ENCODE measurements around the gene C6orf136. TPM values are rescaled to one million over a fixed set of nuclear protein-coding genes. Genes with fewer than 3 reads are reported as not detected.

C6orf136 gene
- total and polyA plus RNA-seq, 8 donors: 7.3 to 126 (median 23.4) TPM

DNA sequence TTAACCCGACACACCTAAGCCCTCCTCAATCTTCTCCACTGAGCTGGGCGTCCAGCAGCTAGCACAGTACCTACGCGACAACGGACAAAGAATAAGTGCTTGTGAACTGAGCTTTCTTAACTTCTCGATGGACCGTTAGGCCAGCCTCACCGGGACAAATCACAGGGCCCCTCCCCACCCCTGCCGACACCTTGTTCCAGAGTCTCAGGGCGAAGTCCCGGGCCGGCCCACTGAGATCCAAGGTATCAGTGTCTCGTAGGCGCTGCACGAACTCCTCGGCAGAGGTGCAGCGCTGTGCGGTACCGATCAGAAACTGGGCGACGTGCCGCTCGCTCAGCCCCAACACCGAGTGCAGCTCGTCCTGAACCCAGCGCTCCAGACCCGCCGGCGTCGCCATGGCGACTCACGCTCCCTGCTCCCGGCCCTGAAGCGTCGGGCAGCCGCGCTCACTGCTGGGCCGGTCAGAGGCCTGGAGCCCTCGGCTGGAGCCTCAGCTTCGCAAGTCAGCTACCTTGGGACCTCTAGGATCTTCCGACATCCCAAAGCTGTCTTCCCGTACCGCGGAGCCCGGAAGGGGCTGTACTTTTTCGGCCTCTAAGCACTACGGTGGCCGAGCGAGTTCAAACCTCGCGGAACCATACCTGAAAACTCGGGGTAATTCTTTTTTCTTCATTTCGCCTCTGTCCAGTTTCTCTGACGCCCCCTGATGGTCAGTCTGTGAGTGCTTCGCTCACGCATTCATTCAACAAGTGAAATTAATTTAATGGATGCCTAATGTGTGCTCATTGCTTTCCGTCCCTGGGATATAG, 25.7 kb downstream of the C6orf136 start, which contains the start of gene DHX16:
TSS of gene DHX16 (minus strand) at position 562 of the 809 bp plus-strand sequence. CDS start at position 397, 165 bp downstream.
- Histone ChIP-seq H3K27me3 (no peaks in the 10 kb centered on the region), H3K4me3 (peak within 1 kb of the TSS; percentile 84 to 99 (median 94)), H3K27ac (peak within 1 kb of the TSS; percentile 81 to 87 (median 85)), H3K4me1 (peaks cover 14 to 30% (median 25%) of the 10 kb centered on the region in 4 donors), H3K36me3 (peaks cover 36 to 55% (median 55%) of the 10 kb centered on the region in 4 donors), H3K9me3 (no peaks in the 10 kb centered on the region)
- peak; percentile 96 to 98 for DNase-seq
- WGBS, 5 donors: 0 to 1% (median 0%) methylated on average over 33 to 57 of the region's 57 CpGs
- intact Hi-C loops (cut with DNase I; ENCODE audit: low total_unique reads): no loop called here
- TF ChIP-seq POLR2AphosphoS5 (IDR thresholded peaks at IDR 0.05): peak; percentile 69 to 97 (median 72)
- no peak for TF ChIP-seq POLR2A (IDR thresholded peaks at IDR 0.05)
- no peak for TF ChIP-seq EP300 (IDR thresholded peaks at IDR 0.05)
- TF ChIP-seq CTCF (IDR thresholded peaks at IDR 0.05): peak in 5 of 7 experiments; percentile 72 to 96 (median 84)

DNA sequence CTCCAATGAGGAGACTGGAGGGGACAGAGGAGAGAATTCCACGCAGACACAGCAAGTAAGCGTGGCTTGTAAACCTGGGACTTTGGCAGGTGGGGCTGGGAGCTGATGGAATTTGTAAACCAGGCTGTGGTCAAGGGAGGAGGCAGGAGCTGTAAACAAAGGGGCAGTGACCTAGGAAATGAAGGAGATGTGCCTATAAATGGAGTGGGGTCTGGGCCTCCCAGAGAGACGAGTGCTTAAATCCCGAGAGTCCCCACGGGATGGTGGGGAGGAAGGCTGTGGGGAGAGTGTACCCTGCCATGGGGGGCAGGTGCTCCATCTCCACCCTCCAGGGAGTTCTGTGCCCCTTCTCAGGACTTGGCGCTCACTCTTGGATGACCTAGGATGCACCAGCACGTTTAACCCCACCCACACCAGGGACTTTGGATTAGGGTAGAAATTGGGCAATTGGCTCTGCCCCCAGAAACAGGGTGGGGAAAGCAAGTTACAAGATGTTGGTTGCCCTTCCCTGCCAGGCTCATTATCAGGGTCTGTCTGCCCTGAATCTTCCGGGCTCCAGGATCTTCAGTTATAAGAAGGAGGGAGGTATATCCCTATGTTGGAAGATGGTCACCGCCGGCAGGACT, 29.8 kb downstream of the C6orf136 start:
- intact Hi-C loops (cut with DNase I; ENCODE audit: low total_unique reads): loop anchor here (5.0 kb wide), 1 partner anchor 51 kb away; no protein-coding TSS in a partner anchor
- no peak for TF ChIP-seq EP300 (IDR thresholded peaks at IDR 0.05)
- no peak for TF ChIP-seq POLR2AphosphoS5 (IDR thresholded peaks at IDR 0.05)
- no peak for TF ChIP-seq CTCF (IDR thresholded peaks at IDR 0.05)
- TF ChIP-seq POLR2A (IDR thresholded peaks at IDR 0.05): no peak
- DNase-seq: no peak

GRCh38 chr6:30678964-30679726, 32.2 kb downstream of the C6orf136 start:
- no peaks in the 10 kb centered on the region for H3K9me3 ChIP-seq
- peaks cover 19 to 58% (median 40%) of the 10 kb centered on the region in 4 donors for H3K4me1 ChIP-seq
- no peaks in the 10 kb centered on the region for H3K27me3 ChIP-seq
- peaks cover 21 to 44% (median 39%) of the 10 kb centered on the region in 4 donors for H3K36me3 ChIP-seq
- peak overlapping the region; percentile 9 to 85 (median 44) for H3K4me3 ChIP-seq
- peak overlapping the region in 4 of 5 donors; percentile 94 to 99 (median 98) for H3K27ac ChIP-seq
- DNase-seq: peak; percentile 90 to 95
- 9 to 11% (median 10%) methylated on average over 28 to 31 of the region's 31 CpGs for whole genome bisulfite sequencing, 5 donors
- TF ChIP-seq POLR2AphosphoS5 (IDR thresholded peaks at IDR 0.05) (peak; percentile 13 to 86 (median 63)), POLR2A (IDR thresholded peaks at IDR 0.05) (no peak), CTCF (IDR thresholded peaks at IDR 0.05) (peak in 5 of 7 experiments; percentile 88 to 97 (median 95))
- intact Hi-C loops (cut with DNase I; ENCODE audit: low total_unique reads): loop anchor here (5.0 kb wide), 1 partner anchor 48 kb away; no protein-coding TSS in a partner anchor

More for the DNA sequence above, 29.8 kb downstream of the C6orf136 start:
- Histone ChIP-seq H3K9me3 (no peaks in the 10 kb centered on the region), H3K4me1 (peaks cover 22 to 51% (median 39%) of the 10 kb centered on the region in 4 donors), H3K27ac (no peak overlapping the region), H3K4me3 (no peak overlapping the region), H3K36me3 (peaks cover 21 to 44% (median 39%) of the 10 kb centered on the region in 4 donors), H3K27me3 (no peaks in the 10 kb centered on the region)
- WGBS, 5 donors: 78 to 89% (median 83%) methylated on average over 8 to 10 of the region's 10 CpGs

Data from stomach (tissue), 9 donors.